OCI-LY3 (cell line): ENCODE results near the gene ANTXR2.
"Not testable (repeated sequence)": the region's sequence is repeated elsewhere in the genome, so short reads cannot be mapped to it uniquely, and the experiment has no call there.

Experiments
- H2AFZ ChIP-seq: fragments of 200-600, 300-600 bp; shearing (Covaris generic); 2 replicates; pipeline ENCODE4 v1.6.0; 2014; ENCODE audit warnings: antibody characterized with exemption, low read depth, low read length
- H3K27ac ChIP-seq: fragments of 200-600, 300-600 bp; sonication (generic); 2 replicates; pipeline ENCODE4 v1.5.1; 2014; ENCODE audit warnings: mild to moderate bottlenecking, low read length, moderate library complexity, mixed read lengths
- H3K27me3 ChIP-seq: fragments of 200-600, 300-600 bp; sonication (generic); 2 replicates; pipeline ENCODE4 v1.6.1; 2014; ENCODE audit warnings: low read depth, low read length, mixed read lengths
- H3K36me3 ChIP-seq: fragments of 200-600, 300-600 bp; sonication (generic); replicated peaks from 2 replicates; pipeline ENCODE3; 2014; ENCODE audit warnings: low read depth, low read length, mixed read lengths
- H3K4me1 ChIP-seq: fragments of 300-600, 200-600 bp; sonication (generic); 2 replicates; pipeline ENCODE4 v1.6.1; 2014; ENCODE audit warnings: low read length, mixed read lengths
- H3K4me2 ChIP-seq: fragments of 200-600, 300-600 bp; sonication (generic); 2 replicates; pipeline ENCODE4 v1.6.1; 2014; ENCODE audit warnings: low read length, mixed read lengths
- H3K4me3 ChIP-seq: fragments of 300-600, 200-600 bp; sonication (generic); 2 replicates; pipeline ENCODE4 v1.5.1; 2014; ENCODE audit warnings: antibody characterized with exemption, mild to moderate bottlenecking, low read length, moderate library complexity
- H3K79me2 ChIP-seq: fragments of 300-600, 200-600 bp; shearing (Covaris generic); 2 replicates; pipeline ENCODE4 v1.6.1; 2014; ENCODE audit warnings: mild to moderate bottlenecking, low read length, mixed read lengths
- H3K9ac ChIP-seq: fragments of 300-600, 200-600 bp; shearing (Covaris generic); 2 replicates; pipeline ENCODE4 v1.6.0; 2014; ENCODE audit warnings: mild to moderate bottlenecking, low read length, moderate library complexity
- H3K9me3 ChIP-seq: fragments of 200-600, 300-600 bp; shearing (Covaris generic); 2 replicates; pipeline ENCODE4 v1.6.1; 2014; ENCODE audit warnings: low read length, mixed read lengths; ENCODE audit not compliant: insufficient read depth
- H4K20me1 ChIP-seq: fragments of 200-600, 300-600 bp; sonication (generic); 2 replicates; pipeline ENCODE4 v1.6.1; 2016; ENCODE audit warnings: low read length, mixed read lengths; ENCODE audit not compliant: insufficient read depth
- CTCF ChIP-seq: fragments of 200-600, 300-600 bp; sonication (generic); IDR thresholded peaks from 2 replicates; pipeline ENCODE4 v1.5.1; 2014; ENCODE audit warnings: antibody characterized with exemption, low read length, low read depth
- EZH2phosphoT487 ChIP-seq: fragments of 200-600 bp; shearing (Covaris generic); IDR thresholded peaks from 2 replicates; pipeline ENCODE4 v1.6.1; 2018; ENCODE audit warnings: antibody characterized with exemption, mixed run types, low read depth

The ANTXR2 gene

GRCh38 chr4:79993476-79993875 lies 79.6 kb downstream of the ANTXR2 start:
- no peak for TF ChIP-seq EZH2phosphoT487
- TF ChIP-seq CTCF, result no peak
- Histone ChIP-seq H3K36me3 (no peaks in the 10 kb centered on the region), H3K9ac (no peak overlapping the region), H3K27ac (no peak overlapping the region), H3K9me3 (no peaks in the 10 kb centered on the region), H3K27me3 (no peaks in the 10 kb centered on the region), H3K4me3 (no peak overlapping the region), H3K79me2 (no peaks in the 10 kb centered on the region), H4K20me1 (no peaks in the 10 kb centered on the region), H3K4me2 (no peak overlapping the region), H3K4me1 (no peaks in the 10 kb centered on the region), H2AFZ (no peak overlapping the region)

- H3K36me3 ChIP-seq, result no peaks in the 10 kb centered on the region
- no peak overlapping the region for H3K4me2 ChIP-seq
- H3K4me1 ChIP-seq, result no peaks in the 10 kb centered on the region
- no peaks in the 10 kb centered on the region for H3K27me3 ChIP-seq
- TF ChIP-seq CTCF (no peak), EZH2phosphoT487 (no peak)
- H3K27ac ChIP-seq, result no peak overlapping the region
- no peak overlapping the region for H3K4me3 ChIP-seq
- H4K20me1 ChIP-seq, result no peaks in the 10 kb centered on the region
- H3K9ac ChIP-seq, result no peak overlapping the region
- H2AFZ ChIP-seq, result no peak overlapping the region
- no peaks in the 10 kb centered on the region for H3K79me2 ChIP-seq
- no peaks in the 10 kb centered on the region for H3K9me3 ChIP-seq
These were observed 81.4 kb downstream of the ANTXR2 start for GRCh38 chr4:79991601-79992000.

- not testable (repeated sequence) for H3K36me3 ChIP-seq, H3K9me3 ChIP-seq, H3K27ac ChIP-seq, H3K9ac ChIP-seq, H3K4me1 ChIP-seq, H4K20me1 ChIP-seq, H3K4me2 ChIP-seq, H3K4me3 ChIP-seq, H2AFZ ChIP-seq, H3K79me2 ChIP-seq, H3K27me3 ChIP-seq
These were observed 81.9 kb downstream of the ANTXR2 start for GRCh38 chr4:79991100-79991499.

- Histone ChIP-seq H3K79me2 (no peaks in the 10 kb centered on the region), H3K9me3 (no peaks in the 10 kb centered on the region), H3K36me3 (no peaks in the 10 kb centered on the region), H2AFZ (no peak overlapping the region), H3K27me3 (no peaks in the 10 kb centered on the region), H3K4me3 (no peak overlapping the region), H3K27ac (no peak overlapping the region), H3K9ac (no peak overlapping the region), H3K4me1 (no peaks in the 10 kb centered on the region), H3K4me2 (no peak overlapping the region), H4K20me1 (no peaks in the 10 kb centered on the region)
- TF ChIP-seq CTCF (no peak), EZH2phosphoT487 (no peak)
These were observed 85.6 kb downstream of the ANTXR2 start for GRCh38 chr4:79987401-79987800.

- Histone ChIP-seq H3K27me3 (no peaks in the 10 kb centered on the region), H3K4me1 (no peaks in the 10 kb centered on the region), H4K20me1 (no peaks in the 10 kb centered on the region), H3K36me3 (no peaks in the 10 kb centered on the region), H3K9me3 (no peaks in the 10 kb centered on the region), H2AFZ (no peak overlapping the region), H3K79me2 (no peaks in the 10 kb centered on the region), H3K9ac (no peak overlapping the region), H3K4me3 (no peak overlapping the region), H3K4me2 (no peak overlapping the region), H3K27ac (no peak overlapping the region)
- no peak for TF ChIP-seq CTCF
- no peak for TF ChIP-seq EZH2phosphoT487
These were observed 89.6 kb downstream of the ANTXR2 start for GRCh38 chr4:79983431-79983830.
